Suprapubic skin (tissue), 4 donors: ENCODE results near the gene ERAP2.

Source experiments
- CTCF ChIP-seq, 2 donors: fragments of 200-600 bp in 1 of 2; fragments of 450-650 bp in 1 of 2; sonication (generic) in 1 of 2; IDR thresholded peaks; one replicate each; pipeline ENCODE4 v1.5.1; 2016 to 2019; ENCODE audit warnings: antibody characterized with exemption in 2 of 2, mild to moderate bottlenecking in 1 of 2, moderate library complexity in 1 of 2
- EP300 ChIP-seq: sonication (generic); formaldehyde crosslinking; IDR thresholded peaks from one replicate; pipeline ENCODE4 v1.6.1; 2017; ENCODE audit warnings: antibody characterized with exemption
- POLR2A ChIP-seq, 2 donors: fragments of 450-650 bp; IDR thresholded peaks; one replicate each; pipeline ENCODE4 v1.6.1; 2017; ENCODE audit warnings: antibody characterized with exemption in 2 of 2, mild to moderate bottlenecking in 2 of 2, moderate library complexity in 2 of 2
- POLR2AphosphoS5 ChIP-seq, 3 donors: sonication (generic); formaldehyde crosslinking; IDR thresholded peaks; one replicate each; pipeline ENCODE4 v1.6.1; 2017; ENCODE audit warnings: antibody characterized with exemption in 3 of 3

GRCh38 chr5:96941140-96941539 is 64.8 kb downstream of the ERAP2 start:
- no peak for TF ChIP-seq CTCF (IDR thresholded peaks at IDR 0.05)
- TF ChIP-seq POLR2AphosphoS5 (IDR thresholded peaks at IDR 0.05): no peak
- no peak for TF ChIP-seq POLR2A (IDR thresholded peaks at IDR 0.05)
- TF ChIP-seq EP300: no peak
